CD4-positive, alpha-beta T cell treated with Interleukin-15 for 1 hour (primary cell): ENCODE data around the gene POLE2.
"Not testable (repeated sequence)": the region's sequence is repeated elsewhere in the genome, so short reads cannot be mapped to it uniquely, and the experiment has no call there.

Experiments used
- DNase-seq: peaks from one replicate; pipeline ENCODE4 v3.0.0-alpha.2; 2020

The POLE2 gene

DNA sequence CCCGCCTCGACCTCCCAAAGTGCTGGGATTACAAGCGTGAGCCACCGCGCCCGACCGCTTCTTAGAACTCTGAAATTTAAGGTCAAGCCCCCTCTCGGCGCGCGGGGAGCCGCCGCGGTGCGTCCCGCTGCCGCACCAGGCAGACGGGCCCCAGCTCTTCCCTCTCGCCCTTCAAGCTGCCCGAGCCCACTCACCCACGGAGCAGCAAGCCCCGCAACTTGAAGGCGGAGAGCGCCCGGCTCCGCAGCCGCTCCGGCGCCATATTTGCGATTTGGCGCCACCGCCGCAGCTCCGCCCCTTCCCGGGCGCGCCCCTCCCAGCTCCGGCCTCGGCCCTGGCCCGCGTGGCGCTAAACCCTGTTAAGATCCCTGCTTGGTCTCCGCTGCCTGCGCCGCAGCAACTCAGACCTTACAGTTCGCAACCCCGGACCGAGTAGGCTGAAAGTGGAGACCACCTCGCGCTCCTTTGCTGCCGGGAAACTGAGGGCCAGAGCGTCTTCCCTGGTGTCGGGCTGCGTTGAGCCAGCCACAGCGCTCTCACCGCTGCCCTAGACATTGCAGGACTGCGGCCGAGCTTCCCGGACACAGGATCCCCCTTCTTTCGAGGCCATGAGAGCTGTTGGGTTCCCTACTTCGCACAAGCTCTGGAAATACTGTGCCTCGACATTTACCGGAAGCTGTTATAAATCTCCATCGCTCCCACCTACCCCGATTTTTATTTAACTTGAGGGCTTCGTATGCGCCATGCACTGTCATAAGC is at the start of gene POLE2:
TSS of gene POLE2 (minus strand) at position 273 of the 759 bp plus-strand sequence. CDS start at position 262, 11 bp downstream.
- peak; percentile 69 for DNase-seq

DNA sequence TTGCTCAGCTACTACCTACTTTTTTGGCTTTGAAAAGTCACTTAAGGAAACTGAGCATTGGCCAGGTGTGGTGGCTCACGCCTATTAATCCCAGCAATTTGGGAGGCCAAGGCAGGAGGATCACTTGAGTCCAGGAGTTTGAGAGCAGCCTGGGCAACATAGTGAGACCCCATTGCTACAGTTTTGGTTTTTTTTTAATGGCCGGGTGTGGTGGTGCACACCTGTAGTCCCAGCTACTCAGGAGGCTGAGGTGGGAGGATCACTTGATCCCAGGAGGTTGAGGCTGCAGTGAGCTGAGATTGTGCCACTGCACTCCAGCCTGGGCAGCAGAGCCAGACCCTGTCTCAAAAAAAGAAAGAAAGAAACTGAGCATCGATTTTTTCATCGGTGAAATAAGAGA is 47.7 kb upstream of the POLE2 start:
- DNase-seq, result not testable (repeated sequence)

- DNase-seq, result no peak
These were observed 45.8 kb upstream of the POLE2 start for GRCh38 chr14:49733836-49734235.

GRCh38 chr14:49732896-49733295 is 44.9 kb upstream of the POLE2 start:
- no peak for DNase-seq

GRCh38 chr14:49727171-49727570 is 39.2 kb upstream of the POLE2 start:
- no peak for DNase-seq

- not testable (repeated sequence) for DNase-seq
These were observed 33.9 kb upstream of the POLE2 start for GRCh38 chr14:49721733-49722435.

- DNase-seq, result no peak
These were observed 32.7 kb upstream of the POLE2 start for GRCh38 chr14:49720744-49721143.

- DNase-seq, result not testable (repeated sequence)
These were observed 23.0 kb upstream of the POLE2 start for GRCh38 chr14:49710993-49711392.

DNA sequence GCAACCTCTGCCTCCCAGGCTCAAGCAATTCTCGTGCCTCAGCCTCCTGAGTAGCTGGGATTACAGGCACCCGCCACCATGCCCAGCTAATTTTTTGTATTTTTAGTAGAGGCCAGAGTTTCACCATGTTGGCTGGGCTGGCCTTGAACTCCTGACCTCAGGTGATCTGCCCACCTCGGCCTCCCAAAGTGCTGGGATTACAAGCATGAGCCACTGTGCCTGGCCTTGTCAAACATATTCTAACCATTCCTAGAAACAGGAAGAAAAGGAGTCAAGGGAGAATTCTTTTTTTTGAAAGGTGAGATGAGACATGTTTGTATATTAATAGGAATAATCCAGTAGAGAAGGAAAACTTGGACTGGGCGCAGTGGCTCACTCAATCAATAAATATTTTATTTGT is 16.5 kb upstream of the POLE2 start:
- DNase-seq, result not testable (repeated sequence)

DNA sequence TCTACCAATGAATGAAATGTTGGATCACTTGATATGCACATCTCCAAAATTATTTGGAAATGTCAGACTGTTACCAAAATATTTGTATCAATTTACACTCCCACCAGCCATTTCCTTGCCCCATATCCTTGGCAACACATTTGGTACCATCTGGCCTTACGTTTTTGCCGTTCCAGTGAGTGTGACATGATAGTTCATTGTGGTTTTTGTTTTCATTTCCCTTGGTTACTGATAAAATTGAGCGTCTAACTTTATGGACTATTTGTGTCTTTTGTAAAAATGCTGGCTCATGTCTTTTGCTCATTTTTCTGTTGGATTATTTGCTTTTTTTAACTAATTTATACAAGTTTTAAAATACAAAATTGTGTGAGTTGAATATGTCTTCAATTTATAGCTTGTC is 16.0 kb upstream of the POLE2 start:
- no peak for DNase-seq

GRCh38 chr14:49702725-49703124 is 14.7 kb upstream of the POLE2 start:
- no peak for DNase-seq

DNA sequence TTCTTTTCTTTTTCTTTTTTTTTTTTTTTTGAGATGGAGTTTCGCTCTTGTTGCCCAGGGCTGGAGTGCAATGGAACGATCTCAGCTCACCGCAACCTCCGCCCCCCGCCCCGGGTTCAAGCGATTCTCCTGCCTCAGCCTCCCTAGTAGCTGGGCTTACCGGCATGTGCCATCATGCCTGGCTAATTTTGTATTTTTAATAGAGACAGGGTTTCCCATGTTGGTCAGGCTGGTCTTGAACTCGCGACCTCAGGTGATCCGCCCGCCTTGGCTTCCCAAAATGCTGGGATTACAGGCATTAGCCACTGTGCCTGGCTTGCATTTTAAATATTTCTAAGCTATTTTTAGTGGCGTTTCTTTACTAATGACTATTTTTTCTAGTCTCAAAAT is 5.7 kb upstream of the POLE2 start:
- not testable (repeated sequence) for DNase-seq

GRCh38 chr14:49692811-49693734 is 5.1 kb upstream of the POLE2 start, which contains the start of gene KLHDC1:
Gene KLHDC1, plus strand, starts transcription at chr14:49693120. Its CDS starts 75 bp downstream, at chr14:49693195.
- peak; percentile 76 for DNase-seq

- DNase-seq, result no peak
These were observed 4.3 kb upstream of the POLE2 start for GRCh38 chr14:49692193-49692757.

- DNase-seq, result no peak
These were observed 3.0 kb upstream of the POLE2 start for GRCh38 chr14:49691031-49691430.

- DNase-seq, result no peak
These were observed 652 bp upstream of the POLE2 start for GRCh38 chr14:49688701-49689030.

DNA sequence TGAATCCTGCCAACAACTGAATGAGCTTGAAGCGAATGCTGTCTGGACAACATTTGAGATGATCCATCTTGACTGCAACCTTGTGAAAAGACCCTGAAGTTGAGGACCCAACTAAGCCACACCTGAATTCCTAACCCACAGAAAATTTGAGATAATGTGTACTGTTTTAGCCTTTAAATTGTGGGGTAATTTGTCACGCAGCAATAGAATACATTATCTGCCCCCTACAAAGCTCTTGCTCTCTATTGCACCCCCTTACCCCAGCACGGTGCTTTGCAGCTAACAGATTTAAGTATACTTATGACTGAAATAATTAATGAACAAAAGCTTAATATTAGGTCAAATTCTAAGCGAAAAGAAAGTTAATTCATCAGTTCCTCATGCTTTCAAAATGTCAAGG is 1.6 kb downstream of the POLE2 start:
- DNase-seq, result no peak

GRCh38 chr14:49679271-49679670 is 8.7 kb downstream of the POLE2 start:
- no peak for DNase-seq

DNA sequence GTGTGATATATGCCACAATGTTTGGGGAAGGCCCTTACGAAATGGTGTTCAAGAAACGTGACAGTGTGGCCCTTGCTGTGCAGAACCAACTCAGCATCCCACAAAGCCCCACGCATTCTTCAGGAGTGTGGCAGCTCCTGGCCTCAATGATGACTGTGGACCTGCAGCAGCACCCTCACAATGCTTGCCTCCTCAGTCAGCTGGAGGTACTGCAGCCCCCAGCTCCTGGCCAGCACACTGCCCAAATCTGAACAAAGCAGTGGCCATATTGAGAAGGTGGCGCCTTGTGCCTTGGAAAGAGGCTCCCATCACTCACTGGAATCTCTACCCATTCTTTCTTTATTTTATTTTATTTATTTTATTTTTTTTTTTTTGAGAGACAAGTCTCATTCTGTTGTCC is 10.4 kb downstream of the POLE2 start:
- no peak for DNase-seq

DNA sequence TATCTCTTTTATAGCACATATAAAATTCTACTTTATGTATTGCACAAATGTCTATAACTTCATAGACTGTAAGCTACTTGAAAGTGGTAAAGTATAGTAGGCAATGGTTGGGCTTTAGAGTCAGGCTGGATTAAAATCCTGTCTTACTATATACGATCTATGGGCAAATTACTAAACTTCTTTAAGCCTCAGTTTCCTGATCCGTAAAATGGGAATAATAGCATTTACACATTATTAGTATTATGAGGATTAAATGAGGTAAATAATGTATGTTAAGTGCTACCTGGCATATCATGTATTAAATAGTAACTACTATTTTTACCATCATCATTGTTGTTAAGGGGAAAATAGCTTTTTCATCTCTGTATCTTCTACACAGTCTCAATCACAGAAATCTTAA is 14.4 kb downstream of the POLE2 start:
- no peak for DNase-seq

- DNase-seq, result no peak
These were observed 17.5 kb downstream of the POLE2 start for GRCh38 chr14:49670475-49670874.

GRCh38 chr14:49659526-49660455 is 28.2 kb downstream of the POLE2 start:
- DNase-seq, result no peak
